ENCODE measurements around the gene GUCA2B.

The GUCA2B gene

GRCh38 chr1:42152907-42153600 is at the start of gene GUCA2B:
Gene GUCA2B (plus strand): TSS chr1:42153410. CDS start chr1:42153451, 41 bp downstream.
- no peak for DNase-seq

- DNase-seq, result no peak
Observed at GRCh38 chr1:42105025-42105424, 48.2 kb upstream of the GUCA2B start.

DNA sequence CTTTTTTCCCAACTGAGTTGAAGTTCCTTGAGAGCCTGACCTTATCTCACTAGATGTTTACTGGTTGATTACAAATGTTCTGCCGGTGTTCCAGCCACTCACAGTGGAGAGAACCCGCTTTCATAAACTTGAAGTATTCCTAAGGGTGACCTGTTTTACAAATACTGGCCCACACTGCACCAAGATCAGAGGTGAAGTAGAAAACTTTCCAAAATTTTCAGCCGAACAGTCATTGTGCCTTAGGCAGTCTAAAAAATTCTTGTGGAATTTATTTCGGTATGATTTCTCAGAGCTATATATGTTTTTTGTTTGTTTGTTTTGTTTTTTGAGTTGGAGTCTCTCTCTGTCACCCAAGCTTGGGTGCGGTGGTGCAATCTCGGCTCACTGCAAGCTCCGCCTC is 44.9 kb upstream of the GUCA2B start:
- DNase-seq, result no peak

- no peak for DNase-seq
Observed at GRCh38 chr1:42109600-42109999, 43.6 kb upstream of the GUCA2B start.

DNA sequence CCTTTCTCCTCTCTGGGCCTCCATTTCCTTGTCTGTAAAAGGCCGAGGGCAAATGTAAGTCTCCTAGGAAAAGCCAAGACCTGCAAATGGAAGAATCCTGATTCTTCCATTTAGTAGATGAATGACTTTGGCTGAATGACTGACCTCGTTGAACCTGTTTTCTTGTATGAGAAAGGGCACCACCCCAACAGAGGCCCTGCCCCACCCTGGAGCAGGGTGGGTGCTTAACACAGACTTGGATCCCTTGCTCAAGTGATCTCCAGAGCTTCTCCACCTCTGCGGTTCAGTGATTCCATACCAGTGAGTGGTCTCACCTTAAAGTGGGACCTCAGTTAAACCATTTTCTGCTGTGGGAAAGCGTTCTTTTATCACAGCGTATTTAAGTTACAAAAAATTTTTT is 39.0 kb upstream of the GUCA2B start:
- no peak for DNase-seq

GRCh38 chr1:42117214-42117613 is 36.0 kb upstream of the GUCA2B start:
- no peak for DNase-seq

GRCh38 chr1:42118125-42118524 is 35.1 kb upstream of the GUCA2B start:
- no peak for DNase-seq

DNA sequence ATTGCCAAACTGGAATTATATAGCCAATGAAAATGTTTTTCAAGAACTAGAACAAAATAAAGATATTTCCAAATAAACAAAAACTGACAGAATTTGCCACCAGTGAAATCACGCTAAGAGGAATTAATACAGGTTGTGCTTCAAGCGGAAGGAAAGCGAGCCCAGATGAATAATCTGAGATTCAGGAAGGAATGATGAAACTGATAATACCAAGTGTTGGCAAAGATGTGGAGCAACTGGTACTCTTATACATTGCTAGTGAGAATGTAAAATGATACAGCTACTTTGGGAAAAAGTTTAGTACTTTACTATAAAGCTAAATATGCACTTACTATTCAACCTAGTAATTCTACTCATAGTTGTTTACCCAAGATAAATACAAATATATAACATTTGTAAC is 30.8 kb upstream of the GUCA2B start:
- DNase-seq, result no peak

- no peak for DNase-seq
Observed at GRCh38 chr1:42125552-42125951, 27.7 kb upstream of the GUCA2B start.

- DNase-seq, result no peak
Observed at GRCh38 chr1:42127767-42128166, 25.4 kb upstream of the GUCA2B start.

- no peak for DNase-seq
Observed at GRCh38 chr1:42128499-42128898, 24.7 kb upstream of the GUCA2B start.

- no peak for DNase-seq
Observed at GRCh38 chr1:42128964-42129363, 24.2 kb upstream of the GUCA2B start.

DNA sequence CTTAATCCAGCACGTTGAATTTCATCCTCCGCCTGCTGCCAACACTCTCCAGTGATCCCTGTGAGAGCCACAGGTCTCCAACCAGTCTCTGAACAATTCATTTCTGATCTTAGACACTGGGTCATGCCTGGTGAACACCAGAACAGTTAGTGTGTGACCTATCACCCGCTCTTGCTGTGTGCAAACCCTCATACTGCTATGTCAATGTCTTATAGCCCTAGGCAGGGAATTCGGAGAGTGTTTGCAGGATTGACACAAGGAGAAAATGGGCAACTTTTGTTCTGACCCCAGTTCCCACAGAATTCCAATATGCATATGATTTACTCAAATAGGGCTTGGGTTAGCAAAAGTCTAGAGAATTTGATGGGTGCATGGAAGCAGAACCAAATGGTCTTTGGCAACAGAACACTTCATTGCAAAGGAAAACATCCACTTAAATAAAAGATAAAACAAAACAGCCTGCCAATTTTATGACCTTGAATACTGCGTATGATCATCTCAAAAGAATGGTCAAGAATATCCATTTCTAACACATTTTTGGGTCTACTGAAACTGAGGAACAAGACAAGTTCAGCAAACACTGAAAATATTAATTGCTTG is 23.0 kb upstream of the GUCA2B start:
- DNase-seq, result no peak

- no peak for DNase-seq
Observed at GRCh38 chr1:42133390-42133789, 19.8 kb upstream of the GUCA2B start.

DNA sequence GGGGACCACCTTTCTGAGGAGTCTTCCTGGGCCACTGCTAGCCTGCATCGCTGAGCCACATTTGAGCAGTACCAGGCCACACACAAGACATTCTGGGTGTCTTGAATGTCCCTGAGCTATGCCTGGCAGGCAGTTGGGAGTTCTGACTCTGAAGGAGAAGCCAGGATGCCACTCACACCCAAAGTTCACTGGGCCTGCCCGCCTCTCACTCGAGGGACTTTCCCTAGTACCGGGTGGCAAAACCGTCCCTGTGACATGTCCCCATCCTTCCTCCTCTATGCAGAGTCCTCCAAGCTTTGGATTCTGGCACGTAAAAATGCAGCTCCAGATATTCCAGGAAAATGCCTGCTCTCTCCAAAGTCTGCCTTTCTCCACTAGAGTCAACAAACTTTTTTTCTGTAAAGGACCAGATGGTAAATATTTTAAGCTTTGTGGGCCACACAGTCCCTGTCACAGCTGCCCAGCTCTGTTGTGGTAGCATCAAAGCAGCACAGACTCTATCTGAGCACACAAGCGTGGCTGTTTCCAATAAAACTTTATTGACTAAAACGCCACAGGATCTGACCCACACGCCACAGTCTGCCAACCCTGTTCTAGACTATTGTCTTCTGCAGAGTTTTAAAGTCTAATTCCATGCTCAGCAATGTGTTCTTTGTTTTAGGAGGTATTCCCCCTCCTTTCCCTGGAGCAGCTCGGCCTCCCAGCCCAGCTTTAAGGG is 19.2 kb upstream of the GUCA2B start:
- no peak for DNase-seq

DNA sequence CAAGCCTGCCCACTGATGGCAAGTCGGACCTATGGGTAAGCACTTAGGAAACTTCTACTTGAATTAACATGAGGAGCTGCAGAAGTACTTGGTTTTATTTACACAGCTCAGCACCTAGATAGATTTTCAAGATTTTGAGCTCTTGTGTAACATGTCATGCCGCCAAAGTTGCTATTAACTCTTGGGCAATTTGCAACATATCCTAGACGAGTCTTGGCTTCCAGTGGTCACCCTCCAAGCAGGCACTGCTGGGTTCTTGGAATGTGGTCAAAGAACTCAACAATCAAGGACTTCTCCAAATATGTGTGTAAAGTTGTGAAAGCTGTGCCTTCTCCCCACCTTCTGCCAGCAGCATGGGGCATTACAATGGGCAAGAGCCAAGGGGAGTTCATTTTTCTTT is 17.8 kb upstream of the GUCA2B start:
- no peak for DNase-seq

DNA sequence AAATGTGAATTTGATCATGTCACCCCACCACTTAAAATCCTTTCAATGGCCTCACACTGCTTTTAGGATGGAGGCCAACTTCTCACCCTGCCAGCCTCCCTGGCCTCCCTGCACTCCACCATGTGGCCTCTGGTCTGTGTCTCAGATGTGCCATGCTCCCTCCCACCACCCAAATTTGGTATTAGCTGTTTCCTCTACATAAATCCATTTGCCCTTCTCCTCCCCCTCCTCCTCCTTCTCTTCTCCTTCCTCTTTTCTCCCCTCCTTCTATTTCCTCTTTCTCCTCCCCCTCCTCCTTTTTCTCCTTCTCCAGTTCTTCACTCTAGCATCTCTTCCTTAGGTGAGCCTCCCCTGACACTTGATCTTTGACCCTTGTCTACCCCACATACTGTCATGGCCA is 16.7 kb upstream of the GUCA2B start:
- no peak for DNase-seq

DNA sequence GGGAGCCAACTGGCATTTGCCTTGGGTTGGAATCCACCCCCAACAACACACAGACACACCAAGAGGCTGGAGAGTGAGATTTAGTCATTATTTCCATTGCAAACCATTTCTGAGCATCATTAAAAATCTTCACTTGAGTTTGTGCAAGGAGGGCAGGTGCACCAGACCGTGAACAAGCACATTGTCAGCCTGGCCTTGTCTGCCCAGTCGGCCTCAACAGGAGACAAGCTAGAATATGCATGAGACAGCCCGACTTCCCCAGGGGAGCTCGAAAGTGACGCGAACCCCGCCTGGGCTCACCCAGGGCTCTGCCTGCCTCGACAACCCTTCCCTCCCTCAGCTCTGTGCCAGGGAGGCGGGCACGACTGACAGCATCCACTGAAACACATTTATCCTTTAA is 15.4 kb upstream of the GUCA2B start:
- DNase-seq, result no peak

GRCh38 chr1:42138586-42138985 is 14.6 kb upstream of the GUCA2B start:
- no peak for DNase-seq

DNA sequence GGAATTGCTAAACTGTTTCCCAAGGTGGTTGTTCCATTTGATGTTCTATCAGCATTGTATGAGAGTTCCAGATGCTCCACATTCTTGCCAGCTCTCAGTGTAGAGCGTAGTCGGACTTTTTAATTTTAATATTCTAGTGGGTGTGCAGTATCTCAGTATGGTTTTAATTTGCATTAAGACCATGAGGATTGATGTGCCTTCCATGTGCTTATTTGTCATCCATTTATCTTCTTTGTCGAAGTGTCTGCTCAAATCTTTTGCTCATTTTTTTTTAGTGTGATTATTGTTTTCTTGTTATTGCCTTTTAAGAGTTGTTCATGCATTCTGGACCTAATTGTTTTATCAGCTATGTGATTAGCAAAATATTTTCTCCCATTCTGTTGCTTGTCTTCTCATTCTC is 13.8 kb upstream of the GUCA2B start:
- DNase-seq, result no peak

DNA sequence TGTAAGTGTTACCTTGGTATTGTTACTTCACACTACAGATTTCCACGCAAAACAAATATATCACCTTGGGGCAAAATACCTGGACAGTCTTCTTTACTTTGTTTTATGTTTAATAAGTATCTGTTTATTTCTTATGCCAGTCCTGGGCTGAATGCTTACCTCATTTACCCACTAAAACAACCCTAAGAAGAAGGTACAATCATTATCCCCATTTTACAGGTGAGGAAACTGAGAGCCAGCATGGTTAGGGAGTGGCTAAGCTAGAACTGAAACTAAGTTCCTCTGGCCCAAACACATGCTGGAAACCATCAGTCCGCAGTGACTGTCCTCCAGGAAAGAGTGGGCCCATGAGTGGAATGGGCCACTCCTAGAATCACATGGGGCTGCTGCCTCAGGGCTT is 13.0 kb upstream of the GUCA2B start:
- DNase-seq, result no peak

GRCh38 chr1:42141978-42142377 is 11.2 kb upstream of the GUCA2B start:
- no peak for DNase-seq

- no peak for DNase-seq
Observed at GRCh38 chr1:42142894-42143675, 10.1 kb upstream of the GUCA2B start.

All from activated CD4-positive, alpha-beta T cell treated with anti-CD3 and anti-CD28 coated beads for 1 hour (primary cell).